Breast epithelium (tissue), 3 donors: ENCODE measurements around the gene NAA25.

Source experiments
- POLR2A ChIP-seq: fragments of 450-650 bp; IDR thresholded peaks from one replicate; pipeline ENCODE4 v1.6.1; 2016; ENCODE audit warnings: antibody characterized with exemption, mild to moderate bottlenecking, moderate library complexity
- POLR2AphosphoS5 ChIP-seq, 3 donors: sonication (generic); formaldehyde crosslinking; IDR thresholded peaks; one replicate each; pipeline ENCODE4 v1.6.1; 2017; ENCODE audit warnings: antibody characterized with exemption in 3 of 3

GRCh38 chr12:112148031-112148513 is 39.5 kb upstream of the NAA25 start:
- TF ChIP-seq POLR2A (no peak), POLR2AphosphoS5 (IDR thresholded peaks at IDR 0.05) (no peak)
